Measurements from ENCODE around the gene VAV1.

VAV1 gene

GRCh38 chr19:6732803-6733337 is 39.6 kb upstream of the VAV1 start:
- DNase-seq = no peak
- H3K4me2 ChIP-seq (ENCODE audit: low read length) = no peak overlapping the region
- no peak overlapping the region for H2BK15ac ChIP-seq (replicated peaks; ENCODE audit: low read depth)
- H3K4me1 ChIP-seq (ENCODE audit: control insufficient read depth, low read depth, low read length) = no peaks in the 10 kb centered on the region
- no peak overlapping the region for H2AK5ac ChIP-seq (ENCODE audit: low read length)
- no peak overlapping the region for H3K56ac ChIP-seq (ENCODE audit: low read length)
- no peak overlapping the region for H4K5ac ChIP-seq (ENCODE audit: low read length)
- no peak overlapping the region for H3K9ac ChIP-seq (ENCODE audit: low read length)
- no peaks in the 10 kb centered on the region for H3K36me3 ChIP-seq (ENCODE audit: control insufficient read depth, insufficient read depth, low read length)
- no peak overlapping the region for H3K4me3 ChIP-seq (ENCODE audit: low read length)
- WGBS (ENCODE audit: extremely low coverage, insufficient coverage, low lambda C conversion rate) = no CpG with 5 or more reads among the region's 21 CpGs
- no peaks in the 10 kb centered on the region for H3K27me3 ChIP-seq (ENCODE audit: insufficient read depth, low read length, poor library complexity)
- no peak overlapping the region for H2BK120ac ChIP-seq (ENCODE audit: low read depth, low read length)
- H3K27ac ChIP-seq (ENCODE audit: low read depth, low read length) = no peak overlapping the region
- no peak overlapping the region for H3K18ac ChIP-seq (ENCODE audit: low read length)
- H3K79me2 ChIP-seq (ENCODE audit: control insufficient read depth, insufficient read depth, low read length) = peaks cover 4% of the 10 kb centered on the region
- H3K23ac ChIP-seq (ENCODE audit: low read length) = no peak overlapping the region
- H4K8ac ChIP-seq (ENCODE audit: low read depth, low read length) = no peak overlapping the region
- H3K4ac ChIP-seq (ENCODE audit: low read depth, low read length) = no peak overlapping the region
- H2BK5ac ChIP-seq (ENCODE audit: low read length) = no peak overlapping the region
- peaks cover 3% of the 10 kb centered on the region for H3K79me1 ChIP-seq (ENCODE audit: low read length)

- H3K4ac ChIP-seq (ENCODE audit: low read depth, low read length) = no peak overlapping the region
- no peak overlapping the region for H2BK120ac ChIP-seq (ENCODE audit: low read depth, low read length)
- no peak for DNase-seq
- H4K5ac ChIP-seq (ENCODE audit: low read length) = no peak overlapping the region
- no peak overlapping the region for H4K8ac ChIP-seq (ENCODE audit: low read depth, low read length)
- H3K4me1 ChIP-seq (ENCODE audit: control insufficient read depth, low read depth, low read length) = peaks cover 4% of the 10 kb centered on the region
- no peaks in the 10 kb centered on the region for H3K36me3 ChIP-seq (ENCODE audit: control insufficient read depth, insufficient read depth, low read length)
- no peak overlapping the region for H2BK5ac ChIP-seq (ENCODE audit: low read length)
- no peak overlapping the region for H3K9ac ChIP-seq (ENCODE audit: low read length)
- H3K18ac ChIP-seq (ENCODE audit: low read length) = no peak overlapping the region
- H2BK15ac ChIP-seq (replicated peaks; ENCODE audit: low read depth) = no peak overlapping the region
- no peak overlapping the region for H3K27ac ChIP-seq (ENCODE audit: low read depth, low read length)
- H3K79me1 ChIP-seq (ENCODE audit: low read length) = peaks cover 3% of the 10 kb centered on the region
- no peak overlapping the region for H3K4me2 ChIP-seq (ENCODE audit: low read length)
- H2AK5ac ChIP-seq (ENCODE audit: low read length) = no peak overlapping the region
- H3K56ac ChIP-seq (ENCODE audit: low read length) = peak overlapping the region; percentile 74
- WGBS (ENCODE audit: extremely low coverage, insufficient coverage, low lambda C conversion rate) = no CpG with 5 or more reads among the region's 29 CpGs
- peaks cover 4% of the 10 kb centered on the region for H3K79me2 ChIP-seq (ENCODE audit: control insufficient read depth, insufficient read depth, low read length)
- H3K27me3 ChIP-seq (ENCODE audit: insufficient read depth, low read length, poor library complexity) = no peaks in the 10 kb centered on the region
- peak overlapping the region; percentile 45 for H3K23ac ChIP-seq (ENCODE audit: low read length)
- no peak overlapping the region for H3K4me3 ChIP-seq (ENCODE audit: low read length)
Measured at GRCh38 chr19:6733338-6734095, 39.0 kb upstream of the VAV1 start.

- Histone ChIP-seq H3K27ac (ENCODE audit: low read depth, low read length) (no peak overlapping the region), H3K27me3 (ENCODE audit: insufficient read depth, low read length, poor library complexity) (no peaks in the 10 kb centered on the region), H3K79me1 (ENCODE audit: low read length) (peaks cover 3% of the 10 kb centered on the region), H3K4me1 (ENCODE audit: control insufficient read depth, low read depth, low read length) (peaks cover 4% of the 10 kb centered on the region), H4K8ac (ENCODE audit: low read depth, low read length) (no peak overlapping the region), H3K79me2 (ENCODE audit: control insufficient read depth, insufficient read depth, low read length) (peaks cover 4% of the 10 kb centered on the region), H3K36me3 (ENCODE audit: control insufficient read depth, insufficient read depth, low read length) (no peaks in the 10 kb centered on the region), H2BK15ac (replicated peaks; ENCODE audit: low read depth) (no peak overlapping the region), H3K56ac (ENCODE audit: low read length) (peak overlapping the region; percentile 74), H2BK5ac (ENCODE audit: low read length) (peak overlapping the region; percentile 40), H3K4me3 (ENCODE audit: low read length) (no peak overlapping the region), H4K5ac (ENCODE audit: low read length) (no peak overlapping the region), H3K4ac (ENCODE audit: low read depth, low read length) (no peak overlapping the region), H3K18ac (ENCODE audit: low read length) (no peak overlapping the region), H2AK5ac (ENCODE audit: low read length) (no peak overlapping the region), H2BK120ac (ENCODE audit: low read depth, low read length) (no peak overlapping the region), H3K23ac (ENCODE audit: low read length) (peak overlapping the region; percentile 45), H3K9ac (ENCODE audit: low read length) (peak overlapping the region; percentile 37), H3K4me2 (ENCODE audit: low read length) (no peak overlapping the region)
- WGBS (ENCODE audit: extremely low coverage, insufficient coverage, low lambda C conversion rate) = no CpG with 5 or more reads among the region's 20 CpGs
- no peak for DNase-seq
Measured at GRCh38 chr19:6734096-6734696, 38.3 kb upstream of the VAV1 start.

- DNase-seq = peak; percentile 72
- WGBS (ENCODE audit: extremely low coverage, insufficient coverage, low lambda C conversion rate) = no CpG with 5 or more reads among the region's 15 CpGs
- H3K79me1 ChIP-seq (ENCODE audit: low read length) = peaks cover 3% of the 10 kb centered on the region
- no peak overlapping the region for H4K5ac ChIP-seq (ENCODE audit: low read length)
- no peaks in the 10 kb centered on the region for H3K36me3 ChIP-seq (ENCODE audit: control insufficient read depth, insufficient read depth, low read length)
- peak overlapping the region; percentile 57 for H3K4me2 ChIP-seq (ENCODE audit: low read length)
- H3K27ac ChIP-seq (ENCODE audit: low read depth, low read length) = peak overlapping the region; percentile 97
- H2BK15ac ChIP-seq (replicated peaks; ENCODE audit: low read depth) = no peak overlapping the region
- peak overlapping the region; percentile 93 for H3K9ac ChIP-seq (ENCODE audit: low read length)
- peak overlapping the region; percentile 65 for H3K4ac ChIP-seq (ENCODE audit: low read depth, low read length)
- peak overlapping the region; percentile 43 for H3K4me3 ChIP-seq (ENCODE audit: low read length)
- no peak overlapping the region for H3K23ac ChIP-seq (ENCODE audit: low read length)
- H3K18ac ChIP-seq (ENCODE audit: low read length) = peak overlapping the region; percentile 96
- H2BK5ac ChIP-seq (ENCODE audit: low read length) = peak overlapping the region; percentile 0
- peaks cover 4% of the 10 kb centered on the region for H3K4me1 ChIP-seq (ENCODE audit: control insufficient read depth, low read depth, low read length)
- peak overlapping the region; percentile 83 for H3K56ac ChIP-seq (ENCODE audit: low read length)
- H3K27me3 ChIP-seq (ENCODE audit: insufficient read depth, low read length, poor library complexity) = no peaks in the 10 kb centered on the region
- peaks cover 11% of the 10 kb centered on the region for H3K79me2 ChIP-seq (ENCODE audit: control insufficient read depth, insufficient read depth, low read length)
- H2BK120ac ChIP-seq (ENCODE audit: low read depth, low read length) = peak overlapping the region; percentile 7
- no peak overlapping the region for H4K8ac ChIP-seq (ENCODE audit: low read depth, low read length)
- H2AK5ac ChIP-seq (ENCODE audit: low read length) = peak overlapping the region; percentile 41
Measured at GRCh38 chr19:6735181-6735911, 37.2 kb upstream of the VAV1 start.

GRCh38 chr19:6736169-6736916 is 36.2 kb upstream of the VAV1 start:
- peak; percentile 96 for DNase-seq
- Histone ChIP-seq H3K4ac (ENCODE audit: low read depth, low read length) (peak overlapping the region; percentile 65), H2BK15ac (replicated peaks; ENCODE audit: low read depth) (peak overlapping the region; percentile 9), H3K4me3 (ENCODE audit: low read length) (peak overlapping the region; percentile 75), H3K18ac (ENCODE audit: low read length) (peak overlapping the region; percentile 96), H3K56ac (ENCODE audit: low read length) (peak overlapping the region; percentile 83), H3K9ac (ENCODE audit: low read length) (peak overlapping the region; percentile 93), H3K4me1 (ENCODE audit: control insufficient read depth, low read depth, low read length) (peaks cover 4% of the 10 kb centered on the region), H4K5ac (ENCODE audit: low read length) (no peak overlapping the region), H3K36me3 (ENCODE audit: control insufficient read depth, insufficient read depth, low read length) (no peaks in the 10 kb centered on the region), H2AK5ac (ENCODE audit: low read length) (peak overlapping the region; percentile 41), H2BK5ac (ENCODE audit: low read length) (peak overlapping the region; percentile 87), H3K79me1 (ENCODE audit: low read length) (peaks cover 3% of the 10 kb centered on the region), H3K79me2 (ENCODE audit: control insufficient read depth, insufficient read depth, low read length) (peaks cover 21% of the 10 kb centered on the region), H3K23ac (ENCODE audit: low read length) (no peak overlapping the region), H3K27me3 (ENCODE audit: insufficient read depth, low read length, poor library complexity) (no peaks in the 10 kb centered on the region), H2BK120ac (ENCODE audit: low read depth, low read length) (no peak overlapping the region), H3K4me2 (ENCODE audit: low read length) (peak overlapping the region; percentile 57), H3K27ac (ENCODE audit: low read depth, low read length) (peak overlapping the region; percentile 97), H4K8ac (ENCODE audit: low read depth, low read length) (no peak overlapping the region)
- no CpG with 5 or more reads among the region's 25 CpGs for WGBS (ENCODE audit: extremely low coverage, insufficient coverage, low lambda C conversion rate)
